ENCODE data around the gene PNPLA2. TPM values are rescaled to one million over a fixed set of nuclear protein-coding genes. Genes with fewer than 3 reads are reported as not detected.
A peak's percentile ranks its signal among the peaks of the same experiment; 100 is the strongest.

The PNPLA2 gene
- total RNA-seq, 1 donor from 2014 or later, result 143 TPM

- TF ChIP-seq CTCF (IDR thresholded peaks at IDR 0.05), result no peak
- ATAC-seq (no peak), DNase-seq (no peak)
- H3K4me3 ChIP-seq, result no peak overlapping the region
- no peaks in the 10 kb centered on the region for H3K27me3 ChIP-seq
- no peaks in the 10 kb centered on the region for H3K9me3 ChIP-seq
- intact Hi-C loops (cut with DNase I), result no loop called here
- no peak overlapping the region for H3K27ac ChIP-seq
- H3K36me3 ChIP-seq, result no peaks in the 10 kb centered on the region
- H3K4me1 ChIP-seq, result peaks cover 6% of the 10 kb centered on the region
These were observed 36.2 kb upstream of the PNPLA2 start for GRCh38 chr11:782264-783174.

- Histone ChIP-seq H3K27me3 (no peaks in the 10 kb centered on the region), H3K9me3 (no peaks in the 10 kb centered on the region), H3K27ac (no peak overlapping the region), H3K36me3 (no peaks in the 10 kb centered on the region), H3K4me1 (no peaks in the 10 kb centered on the region), H3K4me3 (no peak overlapping the region)
- DNase-seq (peak; percentile 92), ATAC-seq (peak; percentile 91)
- intact Hi-C loops (cut with DNase I), result no loop called here
- TF ChIP-seq CTCF (IDR thresholded peaks at IDR 0.05), result peak; percentile 67
These were observed 35.1 kb upstream of the PNPLA2 start for GRCh38 chr11:783581-784015.

- no peaks in the 10 kb centered on the region for H3K36me3 ChIP-seq
- H3K9me3 ChIP-seq, result no peaks in the 10 kb centered on the region
- DNase-seq, result no peak
- H3K27me3 ChIP-seq, result no peaks in the 10 kb centered on the region
- no peak overlapping the region for H3K27ac ChIP-seq
- no peak overlapping the region for H3K4me3 ChIP-seq
- no peaks in the 10 kb centered on the region for H3K4me1 ChIP-seq
- TF ChIP-seq CTCF (IDR thresholded peaks at IDR 0.05), result no peak
- intact Hi-C loops (cut with DNase I), result no loop called here
- no peak for ATAC-seq
These were observed 32.3 kb upstream of the PNPLA2 start for GRCh38 chr11:786235-787083.

GRCh38 chr11:787084-787675 lies 31.5 kb upstream of the PNPLA2 start:
- TF ChIP-seq CTCF (IDR thresholded peaks at IDR 0.05), result no peak
- H3K27ac ChIP-seq, result no peak overlapping the region
- peaks cover 6% of the 10 kb centered on the region for H3K36me3 ChIP-seq
- H3K27me3 ChIP-seq, result no peaks in the 10 kb centered on the region
- intact Hi-C loops (cut with DNase I), result no loop called here
- ATAC-seq (no peak), DNase-seq (no peak)
- no peak overlapping the region for H3K4me3 ChIP-seq
- no peaks in the 10 kb centered on the region for H3K4me1 ChIP-seq
- H3K9me3 ChIP-seq, result no peaks in the 10 kb centered on the region

- ATAC-seq (no peak), DNase-seq (no peak)
- H3K4me3 ChIP-seq, result no peak overlapping the region
- H3K9me3 ChIP-seq, result no peaks in the 10 kb centered on the region
- no peak overlapping the region for H3K27ac ChIP-seq
- intact Hi-C loops (cut with DNase I), result no loop called here
- no peaks in the 10 kb centered on the region for H3K27me3 ChIP-seq
- no peak for TF ChIP-seq CTCF (IDR thresholded peaks at IDR 0.05)
- peaks cover 7% of the 10 kb centered on the region for H3K36me3 ChIP-seq
- H3K4me1 ChIP-seq, result no peaks in the 10 kb centered on the region
These were observed 30.6 kb upstream of the PNPLA2 start for GRCh38 chr11:788009-788640.

All from upper lobe of right lung (tissue), 1 donor.